Measurements from ENCODE around the gene FRMD4A. TPM values are rescaled to one million over a fixed set of nuclear protein-coding genes. Genes with fewer than 3 reads are reported as not detected.

FRMD4A gene
- total RNA-seq, 2 donors from 2014 or later: 22.3 to 22.4 TPM

DNA sequence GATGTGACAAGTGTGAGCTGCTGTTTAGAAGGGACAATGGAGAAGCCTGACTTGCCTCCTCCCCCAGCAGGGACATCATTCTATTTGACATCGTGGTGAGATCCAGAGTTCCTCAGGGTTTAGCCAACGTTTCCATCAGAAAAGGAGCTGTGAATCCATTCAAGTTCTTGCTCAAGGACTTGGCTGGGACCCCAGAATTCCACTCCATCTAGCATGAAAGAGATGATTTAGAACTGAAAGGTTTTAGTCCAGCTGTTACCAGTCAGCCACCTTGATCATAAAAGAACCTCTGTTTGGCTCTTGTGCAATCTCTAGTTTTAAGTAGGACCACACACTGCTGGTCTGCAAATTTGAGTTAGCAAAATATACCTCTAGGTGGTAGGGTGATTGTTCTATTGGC, 337.6 kb downstream of the FRMD4A start:
- peaks cover 8% of the 10 kb centered on the region for H3K4me1 Mint-ChIP-seq
- WGBS, 2 experiments (ENCODE audit: insufficient coverage in 1 of 2, insufficient read length in 1 of 2): 62 to 66% methylated on average over 2 of the region's 2 CpGs

DNA sequence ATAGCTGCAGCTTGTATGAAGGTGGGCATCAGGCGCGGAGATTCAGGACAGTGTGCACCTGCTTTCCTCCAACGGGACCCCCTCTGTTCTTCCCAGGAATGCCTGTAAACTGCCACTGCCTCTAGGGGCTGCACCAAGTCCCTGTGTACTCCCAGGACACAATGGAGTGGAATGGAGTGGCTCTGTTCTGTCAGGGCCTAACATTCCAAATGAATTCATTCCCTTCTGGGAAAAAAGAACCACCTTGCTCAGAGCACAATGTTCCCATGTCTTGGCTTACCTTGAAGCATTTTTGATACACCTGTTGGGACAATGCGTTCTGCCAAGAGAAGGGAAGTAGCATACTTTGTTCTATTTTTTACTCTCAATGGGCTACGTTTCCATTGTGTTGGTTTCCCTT, 339.4 kb downstream of the FRMD4A start:
- H3K27ac ChIP-seq (ENCODE audit: low read depth, low read length): peak overlapping the region; percentile 68

More for the DNA sequence above, 337.6 kb downstream of the FRMD4A start:
- Mint-ChIP-seq H3K4me3 (no peak overlapping the region), H3K27me3 (ENCODE audit: insufficient read depth) (no peaks in the 10 kb centered on the region), H3K9me3 (no peaks in the 10 kb centered on the region), H3K27ac (no peak overlapping the region), H3K36me3 (ENCODE audit: low read depth) (no peaks in the 10 kb centered on the region)
- Histone ChIP-seq H3K27ac (ENCODE audit: low read depth, low read length) (no peak overlapping the region), H3K9me3 (ENCODE audit: control insufficient read depth, low read length) (no peaks in the 10 kb centered on the region), H3K4me1 (ENCODE audit: control insufficient read depth, insufficient read depth, low read length) (no peaks in the 10 kb centered on the region), H3K36me3 (ENCODE audit: control insufficient read depth, insufficient read depth, low read length) (no peaks in the 10 kb centered on the region), H3K27me3 (ENCODE audit: control insufficient read depth, insufficient read depth, low read length, poor library complexity, severe bottlenecking) (no peaks in the 10 kb centered on the region), H3K9ac (ENCODE audit: extremely low read depth, low read length, poor library complexity, severe bottlenecking) (no peak overlapping the region), H3K4me3 (ENCODE audit: low read length) (no peak overlapping the region)
- no peak for DNase-seq
- TF ChIP-seq, protein P1, sequence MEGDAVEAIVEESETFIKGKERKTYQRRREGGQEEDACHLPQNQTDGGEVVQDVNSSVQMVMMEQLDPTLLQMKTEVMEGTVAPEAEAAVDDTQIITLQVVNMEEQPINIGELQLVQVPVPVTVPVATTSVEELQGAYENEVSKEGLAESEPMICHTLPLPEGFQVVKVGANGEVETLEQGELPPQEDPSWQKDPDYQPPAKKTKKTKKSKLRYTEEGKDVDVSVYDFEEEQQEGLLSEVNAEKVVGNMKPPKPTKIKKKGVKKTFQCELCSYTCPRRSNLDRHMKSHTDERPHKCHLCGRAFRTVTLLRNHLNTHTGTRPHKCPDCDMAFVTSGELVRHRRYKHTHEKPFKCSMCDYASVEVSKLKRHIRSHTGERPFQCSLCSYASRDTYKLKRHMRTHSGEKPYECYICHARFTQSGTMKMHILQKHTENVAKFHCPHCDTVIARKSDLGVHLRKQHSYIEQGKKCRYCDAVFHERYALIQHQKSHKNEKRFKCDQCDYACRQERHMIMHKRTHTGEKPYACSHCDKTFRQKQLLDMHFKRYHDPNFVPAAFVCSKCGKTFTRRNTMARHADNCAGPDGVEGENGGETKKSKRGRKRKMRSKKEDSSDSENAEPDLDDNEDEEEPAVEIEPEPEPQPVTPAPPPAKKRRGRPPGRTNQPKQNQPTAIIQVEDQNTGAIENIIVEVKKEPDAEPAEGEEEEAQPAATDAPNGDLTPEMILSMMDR (conservative IDR thresholded peaks at IDR 0.05): no peak

DNA sequence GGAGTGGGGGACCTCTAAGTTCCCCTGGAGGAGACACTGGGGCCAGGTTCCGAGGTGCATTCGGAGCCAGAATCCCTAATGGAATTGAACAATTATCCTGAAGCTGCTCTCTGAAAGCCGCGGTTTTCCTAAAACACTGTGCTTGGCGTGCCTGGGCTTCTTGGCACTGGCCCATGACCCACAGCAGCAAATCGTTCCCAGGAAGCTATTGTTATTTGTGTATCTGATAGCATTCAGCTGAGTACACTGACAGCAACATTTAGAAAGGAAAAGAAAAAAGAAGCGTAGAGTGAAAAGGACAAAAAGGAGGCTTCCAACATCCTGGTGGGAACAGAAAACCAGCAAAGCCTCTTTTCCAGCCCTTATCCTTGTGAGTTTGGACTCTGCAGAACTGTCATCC, 339.8 kb downstream of the FRMD4A start:
- 90 to 96% methylated on average over 7 of the region's 7 CpGs for WGBS, 2 experiments (ENCODE audit: insufficient coverage in 1 of 2, insufficient read length in 1 of 2)
- H3K4me1 Mint-ChIP-seq: peaks cover 8% of the 10 kb centered on the region
- H3K9me3 Mint-ChIP-seq: no peaks in the 10 kb centered on the region
- peak overlapping the region; percentile 68 for H3K27ac ChIP-seq (ENCODE audit: low read depth, low read length)
- H3K27me3 Mint-ChIP-seq (ENCODE audit: insufficient read depth): no peaks in the 10 kb centered on the region
- TF ChIP-seq, protein P1 (conservative IDR thresholded peaks at IDR 0.05): no peak
- no peak overlapping the region for H3K4me3 Mint-ChIP-seq
- no peak overlapping the region for H3K4me3 ChIP-seq (ENCODE audit: low read length)
- no peaks in the 10 kb centered on the region for H3K36me3 Mint-ChIP-seq (ENCODE audit: low read depth)
- H3K36me3 ChIP-seq (ENCODE audit: control insufficient read depth, insufficient read depth, low read length): no peaks in the 10 kb centered on the region
- H3K27ac Mint-ChIP-seq: no peak overlapping the region
- no peaks in the 10 kb centered on the region for H3K4me1 ChIP-seq (ENCODE audit: control insufficient read depth, insufficient read depth, low read length)
- H3K27me3 ChIP-seq (ENCODE audit: control insufficient read depth, insufficient read depth, low read length, poor library complexity, severe bottlenecking): no peaks in the 10 kb centered on the region
- no peak overlapping the region for H3K9ac ChIP-seq (ENCODE audit: extremely low read depth, low read length, poor library complexity, severe bottlenecking)
- H3K9me3 ChIP-seq (ENCODE audit: control insufficient read depth, low read length): no peaks in the 10 kb centered on the region
- DNase-seq: no peak

More for the DNA sequence above, 339.4 kb downstream of the FRMD4A start:
- H3K9me3 Mint-ChIP-seq: no peaks in the 10 kb centered on the region
- no peak for DNase-seq
- H3K4me1 ChIP-seq (ENCODE audit: control insufficient read depth, insufficient read depth, low read length): no peaks in the 10 kb centered on the region
- H3K36me3 Mint-ChIP-seq (ENCODE audit: low read depth): no peaks in the 10 kb centered on the region
- H3K36me3 ChIP-seq (ENCODE audit: control insufficient read depth, insufficient read depth, low read length): no peaks in the 10 kb centered on the region
- TF ChIP-seq, protein P1 (conservative IDR thresholded peaks at IDR 0.05): peak; percentile 47
- H3K9ac ChIP-seq (ENCODE audit: extremely low read depth, low read length, poor library complexity, severe bottlenecking): no peak overlapping the region
- 78 to 86% methylated on average over 5 of the region's 5 CpGs for WGBS, 2 experiments (ENCODE audit: insufficient coverage in 1 of 2, insufficient read length in 1 of 2)
- H3K27me3 ChIP-seq (ENCODE audit: control insufficient read depth, insufficient read depth, low read length, poor library complexity, severe bottlenecking): no peaks in the 10 kb centered on the region
- H3K9me3 ChIP-seq (ENCODE audit: control insufficient read depth, low read length): no peaks in the 10 kb centered on the region
- H3K4me1 Mint-ChIP-seq: peaks cover 8% of the 10 kb centered on the region
- H3K27me3 Mint-ChIP-seq (ENCODE audit: insufficient read depth): no peaks in the 10 kb centered on the region
- H3K4me3 ChIP-seq (ENCODE audit: low read length): no peak overlapping the region
- no peak overlapping the region for H3K27ac Mint-ChIP-seq
- H3K4me3 Mint-ChIP-seq: no peak overlapping the region

Data from endodermal cell (in vitro differentiated cells).